K562 (cell line): ENCODE data around the gene MARCHF5. TPM values are rescaled to one million over a fixed set of nuclear protein-coding genes. Genes with fewer than 3 reads are reported as not detected.

Source experiments
- ATAC-seq: fragments of 200-7000 bp; cut with Tn5 transposase; 3 replicates; pipeline ENCODE4 v1.9.1; 2020; ENCODE audit warnings: moderate library complexity
- BruUV-seq: library from RNA; stranded (reverse); fragments of 400-500 nt; replicated peaks from 2 replicates; lab custom pipeline; 2021; lab: Mats Ljungman, UMichigan
- CTCF ChIA-PET: fragments of 300-600 bp; formaldehyde crosslinking; extraction: SDS; loops from one replicate; lab custom pipeline; 2021; ENCODE audit warnings: low intra/inter-chr PET ratio; lab: Yijun Ruan, JAX
- POLR2A ChIA-PET: fragments of 300-600, 350-650 bp; sonication (Branson Sonifier 250); formaldehyde crosslinking; extraction: SDS; loops from one replicate; lab custom pipeline; 2021; ENCODE audit warnings: antibody characterized with exemption, inconsistent platforms; lab: Yijun Ruan, JAX
- DNase-seq, 4 experiments: peaks; one replicate each; pipeline versions ENCODE4 v3.0.0 to v3.0.0-alpha.2; 2011 to 2018; ENCODE audit warnings: low spot score in 3 of 4, mixed read lengths in 3 of 4; ENCODE audit errors: extremely low read depth in 1 of 4
- FAIRE-seq: peaks from 2 replicates; lab custom pipeline; 2011; peaks lifted over from hg19 to GRCh38; lab: Jason Lieb, UNC
- H2AFZ ChIP-seq: 2 replicates; pipeline ENCODE4 v1.6.0; 2011; ENCODE audit warnings: low read depth, low read length, control low read depth, inconsistent platforms
- H3K27ac ChIP-seq: fragments of 200-600 bp; 3 replicates; pipeline ENCODE4 v1.8.0; 2011; ENCODE audit warnings: low read depth, mild to moderate bottlenecking, control low read depth, inconsistent platforms, low read length, moderate library complexity, mixed read lengths; ENCODE audit errors: extremely low read depth
- H3K27me3 ChIP-seq, 2 experiments: fragments of 300-600 bp in 1 of 2; 2 replicates in 1 of 2; 3 replicates in 1 of 2; pipeline versions ENCODE4 v1.6.0 to v1.8.0; 2011; ENCODE audit warnings: inconsistent platforms in 2 of 2, low read length in 2 of 2, mild to moderate bottlenecking in 1 of 2, mixed read lengths in 1 of 2, moderate library complexity in 1 of 2; ENCODE audit not compliant: control insufficient read depth in 2 of 2, insufficient read depth in 2 of 2
- H3K36me3 ChIP-seq: fragments of 300-600 bp; 3 replicates; pipeline ENCODE4 v1.8.0; 2011; ENCODE audit warnings: mild to moderate bottlenecking, low read length, inconsistent platforms; ENCODE audit not compliant: control insufficient read depth, insufficient read depth
- H3K4me1 ChIP-seq, 2 experiments: fragments of 200-600 bp in 1 of 2; replicated peaks in 1 of 2; 2 replicates in 1 of 2; 3 replicates in 1 of 2; pipeline versions ENCODE4 v1.5.1 to v1.8.0; 2011; ENCODE audit warnings: inconsistent platforms in 2 of 2, low read length in 2 of 2, mild to moderate bottlenecking in 1 of 2, mixed read lengths in 1 of 2, moderate library complexity in 1 of 2; ENCODE audit not compliant: control insufficient read depth in 2 of 2, insufficient read depth in 2 of 2
- H3K4me2 ChIP-seq: 2 replicates; pipeline ENCODE4 v1.6.1; 2011; ENCODE audit warnings: low read length, control low read depth, inconsistent platforms, mixed read lengths; ENCODE audit not compliant: insufficient read depth
- H3K4me3 ChIP-seq: fragments of 200-600 bp; sonication (generic), shearing (Covaris generic); 2 replicates; pipeline ENCODE4 v1.5.1; 2016; ENCODE audit warnings: control low read depth, inconsistent platforms
- H3K79me2 ChIP-seq: fragments of 200-600 bp; 3 replicates; pipeline ENCODE4 v1.8.0; 2011; ENCODE audit warnings: low read length, inconsistent platforms; ENCODE audit not compliant: control insufficient read depth, insufficient read depth
- H3K9ac ChIP-seq, 2 experiments: 2 replicates each; pipeline versions ENCODE4 v1.6.0 to v1.6.1; 2011; ENCODE audit warnings: low read depth in 2 of 2, low read length in 2 of 2, control low read depth in 1 of 2, inconsistent platforms in 1 of 2, mild to moderate bottlenecking in 1 of 2, mixed read lengths in 1 of 2; ENCODE audit not compliant: insufficient read depth in 1 of 2
- H3K9me1 ChIP-seq: one replicate; pipeline ENCODE4 v1.6.0; 2011; ENCODE audit warnings: inconsistent platforms, mild to moderate bottlenecking, low read length, moderate library complexity; ENCODE audit not compliant: control insufficient read depth, insufficient read depth
- H3K9me3 ChIP-seq: replicated peaks from 2 replicates; pipeline ENCODE4 v1.5.1; 2011; ENCODE audit warnings: low read depth, low read length, inconsistent platforms; ENCODE audit not compliant: control insufficient read depth, insufficient read depth
- H4K20me1 ChIP-seq: replicated peaks from 2 replicates; pipeline ENCODE4 v1.6.1; 2011; ENCODE audit warnings: low read length, inconsistent platforms, mixed read lengths; ENCODE audit not compliant: control insufficient read depth, insufficient read depth
- ATF1 ChIP-seq, 2 experiments: fragments of 450-650 bp in 1 of 2; IDR thresholded peaks; 2 replicates each; pipeline ENCODE4 v1.6.1; 2016; ENCODE audit warnings: missing compliant biosample characterization in 1 of 2, missing genetic modification characterization in 1 of 2
- BRF1 ChIP-seq: IDR thresholded peaks from 3 replicates; pipeline ENCODE4 v1.6.1; 2011; ENCODE audit warnings: borderline replicate concordance, mild to moderate bottlenecking; ENCODE audit not compliant: insufficient read length; ENCODE audit errors: extremely low read depth
- EHMT2 ChIP-seq: fragments of 450-650 bp; IDR thresholded peaks from 2 replicates; pipeline ENCODE4 v1.6.1; 2018; ENCODE audit warnings: antibody characterized with exemption
- MXI1 ChIP-seq: IDR thresholded peaks from 2 replicates; pipeline ENCODE4 v1.6.1; 2011; ENCODE audit warnings: low read depth, mild to moderate bottlenecking, improper control_type of control experiment, low read length
- YY1 ChIP-seq, 3 experiments: IDR thresholded peaks; 2 replicates each; pipeline ENCODE4 v1.6.1; 2011; ENCODE audit warnings: low read length in 2 of 3, mild to moderate bottlenecking in 2 of 3, moderate library complexity in 2 of 3, borderline replicate concordance in 1 of 3, control low read depth in 1 of 3, low read depth in 1 of 3; ENCODE audit not compliant: insufficient read depth in 3 of 3, insufficient replicate concordance in 2 of 3, control insufficient read depth in 1 of 3, insufficient read length in 1 of 3; ENCODE audit errors: extremely low read depth in 1 of 3
- ZNF778 ChIP-seq: fragments of 450-650 bp; formaldehyde crosslinking; IDR thresholded peaks from 2 replicates; pipeline ENCODE4 v1.4.0; 2020; ENCODE audit warnings: mild to moderate bottlenecking, moderate library complexity
- WGBS: fragments of 100-300 bp; shearing (Covaris generic); methylation state at CpG from one replicate; pipeline ENCODE4 v1.1.6; 2016; ENCODE audit warnings: low coverage, mixed read lengths; ENCODE audit not compliant: insufficient coverage; ENCODE audit errors: missing lambda C conversion rate; 5-methylcytosine and 5-hydroxymethylcytosine counted together
- in situ Hi-C: fragments of 300-500 bp; cut with MboI; formaldehyde crosslinking; loops from 4 replicates; pipeline ENCODE4 v1.15.0; 2018; ENCODE audit warnings: inconsistent platforms, mixed read lengths
- intact Hi-C: fragments of 100-400 bp; cut with micrococcal nuclease; formaldehyde crosslinking; loops from 2 replicates; pipeline ENCODE4 v1.14.2; 2022
- polyA plus RNA-seq, 8 experiments: library from polyadenylated mRNA; depleted of rRNA in 4 of 8; stranded (reverse) in 5 of 8; unstranded in 3 of 8; fragments of >200 nt; fragmentation: Nextera tagmentation in 2 of 8; fragmentation: Illumina TruSeq in 1 of 8; extraction: Ambion mirVana in 2 of 8; extraction: Trizol in 1 of 8; gene quantifications; 2 replicates each; pipeline versions ENCODE4 v1.2.1 to v1.2.3, GENCODE V29; 2011 to 2014; ENCODE audit warnings: inconsistent platforms in 1 of 8, missing spikeins in 1 of 8
- total RNA-seq, 7 experiments: library from RNA; depleted of rRNA in 6 of 7; stranded (reverse); fragments of >200 nt in 6 of 7; fragmentation: Illumina TruSeq in 2 of 7; extraction: Trizol in 2 of 7; gene quantifications; 2 replicates each; pipeline versions ENCODE4 v1.2.1 to v1.2.3, GENCODE V29; 2011 to 2021; ENCODE audit warnings: low replicate concordance in 1 of 7
- TF ChIP-seq, protein P1 (sequence below): fragments of 450-650 bp; IDR thresholded peaks from 2 replicates; pipeline ENCODE4 v1.6.1; 2016; ENCODE audit warnings: mild to moderate bottlenecking
- TF ChIP-seq, protein P2 (sequence below): fragments of 250-450 bp; sonication (Bioruptor Pico); IDR thresholded peaks from 2 replicates; pipeline ENCODE4 v1.4.0; 2020; ENCODE audit warnings: borderline replicate concordance

The MARCHF5 gene
- total and polyA plus RNA-seq, 9 of the 15 experiments (the other 6 are each of a cell fraction or from before 2014, with no cell fraction given), result 3.4 to 27.2 (median 11.5) TPM

DNA sequence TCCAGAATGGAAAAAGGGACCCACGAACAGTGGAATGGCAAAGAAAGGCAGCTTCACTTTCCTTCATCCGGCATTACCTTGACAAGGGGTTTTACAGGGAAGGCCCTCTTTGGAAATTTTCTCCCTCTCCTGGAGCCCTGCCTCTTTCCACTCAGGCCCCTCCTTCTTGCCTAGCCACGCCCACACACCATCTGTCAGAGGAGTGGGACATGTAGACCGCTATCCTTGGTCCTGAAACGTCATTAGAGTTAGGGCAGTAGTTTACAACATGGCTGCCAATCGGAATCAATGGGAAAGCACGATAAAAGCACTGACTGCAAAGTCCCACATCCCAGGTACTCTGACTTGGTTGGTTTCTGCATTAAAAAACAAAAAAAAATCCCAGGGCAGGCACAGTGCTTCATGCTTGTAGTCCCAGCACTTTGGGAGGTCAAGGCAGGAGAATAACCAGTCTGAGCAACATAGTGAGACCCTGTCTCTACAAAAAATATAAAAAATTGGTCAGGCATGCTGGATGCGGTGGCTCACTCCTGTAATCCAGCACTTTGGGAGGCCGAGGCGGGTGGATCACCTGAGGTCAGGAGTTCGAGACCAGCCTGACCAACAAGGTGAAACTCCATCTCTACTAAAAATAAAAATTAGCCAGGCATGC, 96.4 kb downstream of the MARCHF5 start:
- peak; percentile 99 for ATAC-seq
- Histone ChIP-seq H3K4me1 (no peaks in the 10 kb centered on the region), H3K4me2 (no peak overlapping the region), H3K9me3 (no peaks in the 10 kb centered on the region), H3K27ac (no peak overlapping the region), H3K79me2 (no peaks in the 10 kb centered on the region), H3K9ac (no peak overlapping the region), H4K20me1 (no peaks in the 10 kb centered on the region; the same call in 1 of the 2 replicates), H2AFZ (no peak overlapping the region), H3K4me3 (no peak overlapping the region), H3K27me3 (no peaks in the 10 kb centered on the region; a peak in 1 of 5 replicates), H3K36me3 (no peaks in the 10 kb centered on the region), H3K9me1 (no peaks in the 10 kb centered on the region)
- ChIA-PET POLR2A (no interaction called here), CTCF (no interaction called here)
- peak; percentile 92 for FAIRE-seq
- WGBS, result 2% methylated on average over 11 of the region's 11 CpGs
- DNase-seq, result peak; percentile 86 to 91 (median 88)
- intact Hi-C loops (loop anchor here (10.0 kb wide), 1 partner anchor 187 kb away; the partner anchor contains the start of gene IDE), in situ Hi-C loops (no loop called here)
- BruUV-seq, result no TSS peak
- TF ChIP-seq MXI1 (peak; percentile 23; the same call in 1 of the 2 replicates), ATF1 (CRISPR knock-in tag; IDR thresholded peaks at IDR 0.05) (no peak), ATF1 (tag; IDR thresholded peaks at IDR 0.05) (peak; percentile 88), EHMT2 (peak; percentile 99), ZNF778 (no peak), BRF1 (no peak), YY1 (IDR thresholded peaks at IDR 0.05; ENCODE audit: borderline replicate concordance in 1 of 3, control insufficient read depth in 1 of 3, extremely low read depth in 1 of 3, insufficient read depth in 3 of 3, insufficient read length in 1 of 3, insufficient replicate concordance in 2 of 3, low read depth in 1 of 3, low read length in 2 of 3) (peak; percentile 13 to 85 (median 21))
- TF ChIP-seq, protein P1, sequence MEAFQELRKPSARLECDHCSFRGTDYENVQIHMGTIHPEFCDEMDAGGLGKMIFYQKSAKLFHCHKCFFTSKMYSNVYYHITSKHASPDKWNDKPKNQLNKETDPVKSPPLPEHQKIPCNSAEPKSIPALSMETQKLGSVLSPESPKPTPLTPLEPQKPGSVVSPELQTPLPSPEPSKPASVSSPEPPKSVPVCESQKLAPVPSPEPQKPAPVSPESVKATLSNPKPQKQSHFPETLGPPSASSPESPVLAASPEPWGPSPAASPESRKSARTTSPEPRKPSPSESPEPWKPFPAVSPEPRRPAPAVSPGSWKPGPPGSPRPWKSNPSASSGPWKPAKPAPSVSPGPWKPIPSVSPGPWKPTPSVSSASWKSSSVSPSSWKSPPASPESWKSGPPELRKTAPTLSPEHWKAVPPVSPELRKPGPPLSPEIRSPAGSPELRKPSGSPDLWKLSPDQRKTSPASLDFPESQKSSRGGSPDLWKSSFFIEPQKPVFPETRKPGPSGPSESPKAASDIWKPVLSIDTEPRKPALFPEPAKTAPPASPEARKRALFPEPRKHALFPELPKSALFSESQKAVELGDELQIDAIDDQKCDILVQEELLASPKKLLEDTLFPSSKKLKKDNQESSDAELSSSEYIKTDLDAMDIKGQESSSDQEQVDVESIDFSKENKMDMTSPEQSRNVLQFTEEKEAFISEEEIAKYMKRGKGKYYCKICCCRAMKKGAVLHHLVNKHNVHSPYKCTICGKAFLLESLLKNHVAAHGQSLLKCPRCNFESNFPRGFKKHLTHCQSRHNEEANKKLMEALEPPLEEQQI, result peak; percentile 57; the same call in 1 of the 2 replicates
- TF ChIP-seq, protein P2, sequence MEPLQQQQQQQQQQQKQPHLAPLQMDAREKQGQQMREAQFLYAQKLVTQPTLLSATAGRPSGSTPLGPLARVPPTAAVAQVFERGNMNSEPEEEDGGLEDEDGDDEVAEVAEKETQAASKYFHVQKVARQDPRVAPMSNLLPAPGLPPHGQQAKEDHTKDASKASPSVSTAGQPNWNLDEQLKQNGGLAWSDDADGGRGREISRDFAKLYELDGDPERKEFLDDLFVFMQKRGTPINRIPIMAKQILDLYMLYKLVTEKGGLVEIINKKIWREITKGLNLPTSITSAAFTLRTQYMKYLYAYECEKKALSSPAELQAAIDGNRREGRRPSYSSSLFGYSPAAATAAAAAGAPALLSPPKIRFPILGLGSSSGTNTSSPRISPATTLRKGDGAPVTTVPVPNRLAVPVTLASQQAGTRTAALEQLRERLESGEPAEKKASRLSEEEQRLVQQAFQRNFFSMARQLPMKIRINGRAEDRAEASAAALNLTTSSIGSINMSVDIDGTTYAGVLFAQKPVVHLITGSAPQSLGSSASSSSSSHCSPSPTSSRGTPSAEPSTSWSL, result no peak
